Measurements from ENCODE around the gene NBEA.

DNA sequence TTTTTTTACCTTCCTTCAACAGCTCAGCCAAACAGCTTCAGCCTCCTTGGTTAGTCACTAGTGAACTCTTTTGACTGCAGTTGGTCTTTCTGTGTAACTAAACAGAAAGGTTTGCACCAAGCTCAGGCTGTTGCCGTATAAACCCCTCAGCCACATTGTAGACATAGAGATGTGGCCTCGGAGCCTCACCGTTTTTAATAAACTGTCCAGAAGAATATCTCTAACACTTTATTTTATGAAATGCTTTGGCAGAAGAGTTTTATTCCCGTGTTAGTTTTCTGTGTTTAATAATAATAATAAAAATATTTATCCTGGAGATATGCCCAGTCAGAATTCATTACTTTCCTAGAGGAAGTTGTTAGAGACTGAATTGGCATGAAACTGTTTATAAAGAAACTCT lies 706.1 kb downstream of the NBEA start:
- TF ChIP-seq POLR2A (IDR thresholded peaks at IDR 0.05): no peak
- no peak for TF ChIP-seq CTCF (IDR thresholded peaks at IDR 0.05)
